ENCODE data around the gene KCNC2.

GRCh38 chr12:75137896-75138295, 71.7 kb downstream of the KCNC2 start:
- no peak for TF ChIP-seq CTCF (IDR thresholded peaks at IDR 0.05)
- no peak for TF ChIP-seq POLR2A (IDR thresholded peaks at IDR 0.05)
